Measurements from ENCODE around the gene LRRC7.

DNA sequence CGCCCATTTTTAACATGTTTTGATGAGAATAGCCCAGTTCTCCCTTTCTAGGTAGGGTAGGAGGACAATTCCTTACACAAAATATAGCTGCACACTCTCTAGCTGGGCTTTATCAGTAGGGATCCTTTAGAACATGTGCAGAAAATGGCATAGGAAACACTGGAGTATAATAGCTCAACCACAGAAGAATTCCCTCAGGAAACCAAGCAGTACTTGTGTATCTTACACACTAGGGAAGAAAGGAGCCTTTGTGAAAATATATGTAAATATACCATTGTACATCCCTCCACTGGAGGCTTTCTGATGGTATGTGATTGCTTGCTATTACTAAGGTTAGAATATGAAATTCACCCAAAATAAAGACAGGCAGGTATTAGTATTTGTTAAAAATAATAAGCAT lies 484.2 kb downstream of the LRRC7 start:
- TF ChIP-seq, protein P1, sequence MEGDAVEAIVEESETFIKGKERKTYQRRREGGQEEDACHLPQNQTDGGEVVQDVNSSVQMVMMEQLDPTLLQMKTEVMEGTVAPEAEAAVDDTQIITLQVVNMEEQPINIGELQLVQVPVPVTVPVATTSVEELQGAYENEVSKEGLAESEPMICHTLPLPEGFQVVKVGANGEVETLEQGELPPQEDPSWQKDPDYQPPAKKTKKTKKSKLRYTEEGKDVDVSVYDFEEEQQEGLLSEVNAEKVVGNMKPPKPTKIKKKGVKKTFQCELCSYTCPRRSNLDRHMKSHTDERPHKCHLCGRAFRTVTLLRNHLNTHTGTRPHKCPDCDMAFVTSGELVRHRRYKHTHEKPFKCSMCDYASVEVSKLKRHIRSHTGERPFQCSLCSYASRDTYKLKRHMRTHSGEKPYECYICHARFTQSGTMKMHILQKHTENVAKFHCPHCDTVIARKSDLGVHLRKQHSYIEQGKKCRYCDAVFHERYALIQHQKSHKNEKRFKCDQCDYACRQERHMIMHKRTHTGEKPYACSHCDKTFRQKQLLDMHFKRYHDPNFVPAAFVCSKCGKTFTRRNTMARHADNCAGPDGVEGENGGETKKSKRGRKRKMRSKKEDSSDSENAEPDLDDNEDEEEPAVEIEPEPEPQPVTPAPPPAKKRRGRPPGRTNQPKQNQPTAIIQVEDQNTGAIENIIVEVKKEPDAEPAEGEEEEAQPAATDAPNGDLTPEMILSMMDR (IDR thresholded peaks at IDR 0.05), result no peak
- TF ChIP-seq POLR2A (IDR thresholded peaks at IDR 0.05), result no peak
